HK-2 (cell line): Measurements from ENCODE around the gene STXBP2.

ENCODE experiments used
- DNase-seq: peaks from one replicate; pipeline ENCODE4 v3.0.0-alpha.2; 2018; ENCODE audit not compliant: unreplicated experiment

STXBP2 gene

DNA sequence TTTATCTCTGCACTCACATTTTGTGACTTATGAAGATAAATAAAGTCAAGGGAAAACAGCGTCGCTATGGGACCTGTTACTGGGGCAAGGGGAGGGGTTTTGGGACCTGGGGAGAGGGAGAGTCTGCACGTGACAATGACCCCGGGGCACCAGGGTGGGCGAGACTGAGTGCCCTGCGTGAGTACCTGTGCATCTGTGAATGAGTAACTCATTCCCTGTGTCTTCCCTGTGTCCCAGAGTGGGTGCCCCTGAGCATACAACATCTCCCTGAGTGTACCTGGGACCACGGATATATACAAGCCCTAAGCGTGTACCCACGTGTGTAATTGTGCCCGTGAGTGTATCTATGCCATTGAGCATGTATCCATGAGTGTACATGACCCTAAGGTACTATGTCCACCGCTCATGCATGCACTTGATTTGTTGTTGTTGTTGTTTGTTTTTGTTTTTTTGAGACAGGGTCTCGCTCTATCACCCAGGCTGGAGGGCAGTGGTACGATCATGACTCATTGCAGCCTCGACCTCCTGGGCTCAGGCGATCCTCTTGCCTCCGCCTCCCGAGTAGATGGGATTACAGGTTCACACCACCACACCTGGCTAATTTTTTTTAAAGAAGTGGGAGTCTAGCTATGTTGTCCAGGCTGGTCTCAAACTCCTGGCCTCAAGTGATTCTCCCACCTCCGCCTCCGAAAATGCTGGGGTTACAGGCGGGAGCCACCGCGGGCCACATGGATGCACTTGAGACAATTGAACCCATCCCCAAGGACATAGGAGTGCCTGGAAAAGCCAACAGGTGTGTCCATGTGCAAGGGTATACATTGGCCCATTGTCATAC is 43.1 kb downstream of the STXBP2 start:
- DNase-seq = no peak

DNA sequence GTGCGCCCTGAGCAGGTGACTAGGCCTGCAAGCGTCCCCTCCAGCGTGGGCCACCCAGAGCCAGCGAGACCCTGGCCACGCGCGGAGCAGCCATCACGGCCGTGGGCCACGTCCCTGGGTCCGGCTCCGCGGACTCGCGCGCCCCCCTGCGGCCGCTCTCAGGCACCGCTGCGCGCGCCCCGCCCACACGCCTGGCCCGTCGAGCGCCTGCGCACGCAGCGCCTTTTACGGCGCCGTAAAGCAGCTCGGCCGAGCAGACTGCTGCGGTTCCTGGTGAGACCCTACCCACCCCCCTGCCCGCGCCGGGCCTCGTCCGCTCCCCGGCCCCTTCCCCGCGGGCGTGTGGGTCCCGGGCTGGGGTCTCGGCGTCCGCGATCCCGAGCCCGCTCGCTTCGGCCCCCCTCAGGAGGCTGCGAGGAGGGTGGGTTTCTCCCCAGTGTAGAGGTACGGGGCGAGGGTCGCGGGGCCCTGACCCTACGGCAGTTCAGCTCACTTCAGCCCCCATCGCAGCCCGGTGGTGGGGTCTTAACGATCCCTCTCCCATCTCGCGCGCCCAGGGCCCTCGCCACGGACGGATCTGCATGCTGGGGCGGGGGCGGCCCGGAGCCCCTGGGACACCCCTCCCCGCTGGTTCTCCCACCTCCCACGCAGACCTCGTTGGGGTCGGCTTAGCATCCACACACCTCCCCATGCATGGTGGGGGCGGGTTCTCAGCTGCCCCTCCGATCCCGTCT is 43.9 kb downstream of the STXBP2 start, which contains the start of gene TRAPPC5:
TSS of gene TRAPPC5 (plus strand) at position 228 of the 734 bp plus-strand sequence. CDS start 1,421 bp downstream, outside the sequence.
- peak; percentile 81 for DNase-seq

DNA sequence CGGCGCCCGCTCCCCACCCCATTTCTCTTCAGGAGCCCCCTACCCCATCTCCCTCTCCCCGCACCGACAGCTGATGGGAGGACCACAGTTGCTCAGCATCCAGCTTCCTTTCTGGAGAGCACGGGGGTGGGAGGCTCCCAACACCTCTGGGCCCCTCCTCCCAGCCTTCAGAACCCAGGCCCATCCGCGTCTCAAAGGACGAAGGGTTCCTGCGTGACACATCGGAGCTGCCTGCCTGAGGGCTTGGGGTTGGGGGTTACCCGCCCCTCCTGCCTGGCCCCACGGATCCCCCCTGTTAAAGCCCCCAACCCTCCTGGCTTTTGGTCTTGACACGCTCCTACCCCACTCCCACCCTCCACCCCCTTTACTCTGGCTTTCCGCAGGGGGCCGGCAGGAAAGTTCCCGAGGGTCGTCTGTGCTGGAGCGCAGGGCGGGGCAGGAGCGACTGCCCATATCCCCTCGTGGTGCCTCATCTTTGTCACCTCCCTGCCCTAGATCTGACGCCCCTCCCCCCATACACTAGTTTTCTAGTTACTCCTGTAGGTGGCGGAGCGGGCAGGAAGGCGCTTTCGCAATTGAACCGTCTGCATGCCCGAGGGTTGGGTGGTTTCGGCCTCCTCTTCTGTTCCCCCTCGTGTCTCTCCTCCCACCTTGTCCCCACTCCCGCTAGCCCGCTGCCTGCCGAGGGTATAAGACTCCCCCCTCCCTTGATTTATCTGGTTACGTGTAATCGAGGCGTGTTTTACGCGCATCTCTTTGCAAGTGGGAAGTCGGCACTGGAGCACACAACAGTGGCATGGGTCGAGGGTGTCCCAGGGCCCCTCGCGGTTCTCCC is 44.6 kb downstream of the STXBP2 start:
- peak; percentile 38 for DNase-seq

DNA sequence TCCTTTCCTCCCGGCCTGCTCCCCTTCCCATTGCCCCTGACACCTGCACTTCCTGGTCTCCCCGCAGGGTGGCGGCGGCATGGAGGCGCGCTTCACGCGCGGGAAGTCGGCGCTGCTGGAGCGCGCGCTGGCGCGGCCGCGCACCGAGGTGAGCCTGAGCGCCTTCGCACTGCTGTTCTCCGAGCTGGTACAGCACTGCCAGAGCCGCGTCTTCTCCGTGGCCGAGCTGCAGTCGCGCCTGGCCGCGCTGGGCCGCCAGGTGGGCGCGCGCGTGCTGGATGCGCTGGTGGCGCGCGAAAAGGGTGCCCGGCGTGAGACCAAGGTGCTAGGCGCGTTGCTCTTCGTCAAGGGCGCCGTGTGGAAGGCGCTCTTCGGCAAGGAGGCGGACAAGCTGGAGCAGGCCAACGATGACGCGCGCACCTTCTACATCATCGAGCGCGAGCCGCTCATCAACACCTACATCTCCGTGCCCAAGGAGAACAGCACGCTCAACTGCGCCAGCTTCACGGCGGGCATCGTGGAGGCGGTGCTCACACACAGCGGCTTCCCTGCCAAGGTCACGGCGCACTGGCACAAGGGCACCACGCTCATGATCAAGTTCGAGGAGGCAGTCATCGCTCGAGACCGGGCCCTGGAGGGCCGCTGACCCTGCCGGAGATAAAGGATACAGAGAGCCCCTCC is 45.4 kb downstream of the STXBP2 start:
- no peak for DNase-seq

DNA sequence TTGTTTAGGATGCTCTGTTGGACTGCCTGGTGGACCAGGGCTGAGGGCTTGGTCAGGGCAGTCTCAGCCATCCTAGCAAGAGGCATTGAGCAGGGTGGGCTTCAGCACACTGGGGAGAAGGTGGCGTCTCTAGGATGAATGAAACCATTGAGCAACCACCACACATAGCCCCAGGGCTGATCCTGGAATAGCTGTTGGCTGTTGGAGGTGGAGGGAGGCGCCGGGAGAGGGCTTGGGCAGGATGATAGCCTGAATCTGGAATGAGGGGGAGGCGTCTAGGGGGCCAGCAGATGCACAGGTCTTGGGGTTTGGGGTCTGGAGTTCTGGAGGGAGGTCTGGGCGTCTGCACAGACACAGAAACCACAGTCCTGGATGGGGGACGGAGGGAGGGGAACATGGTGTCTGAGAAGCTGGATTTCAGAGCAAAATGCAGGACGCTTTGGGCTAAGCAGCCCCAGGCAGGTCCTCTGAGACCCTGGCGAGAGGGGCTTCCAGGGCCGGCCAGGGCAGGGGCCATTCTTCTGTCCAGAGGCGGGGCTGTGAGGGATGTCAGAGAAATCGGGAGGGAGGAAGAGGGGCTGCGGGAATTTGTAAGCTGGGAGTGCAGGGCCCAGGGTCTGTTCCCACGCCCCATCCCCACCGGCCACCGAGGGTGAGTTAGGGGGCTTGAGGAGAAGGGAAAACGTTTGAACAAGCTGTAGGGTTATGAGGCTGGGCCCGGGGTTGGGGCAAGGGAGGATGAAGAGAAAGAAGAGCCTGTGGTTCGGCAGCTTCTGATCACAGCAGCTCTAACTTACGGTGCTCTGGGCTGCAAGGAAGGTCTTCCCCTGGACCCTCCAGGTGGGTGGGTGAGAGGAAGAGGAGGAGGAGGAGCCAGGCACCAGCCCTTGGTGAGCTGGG is 48.9 kb downstream of the STXBP2 start:
- DNase-seq = no peak

DNA sequence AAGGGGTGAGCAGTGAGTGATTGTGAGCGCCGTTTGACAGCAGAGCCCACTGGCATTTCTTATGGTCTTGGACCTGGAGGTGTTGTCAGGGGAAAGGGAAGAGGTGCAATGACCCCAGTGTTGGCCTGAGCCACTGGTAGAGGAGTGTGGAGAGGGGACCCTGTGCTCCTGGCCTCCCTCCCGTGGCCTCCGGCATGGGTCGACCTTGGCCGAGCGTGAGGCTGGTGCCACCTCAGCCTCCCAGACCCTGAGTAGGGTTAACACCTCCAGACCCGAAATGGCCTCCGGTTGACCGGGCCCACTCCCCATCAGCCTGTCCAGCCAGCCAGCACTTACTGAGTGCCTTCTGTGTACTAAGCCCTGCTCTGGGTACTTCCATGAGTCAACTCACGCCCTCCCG is 50.3 kb downstream of the STXBP2 start:
- DNase-seq = no peak

DNA sequence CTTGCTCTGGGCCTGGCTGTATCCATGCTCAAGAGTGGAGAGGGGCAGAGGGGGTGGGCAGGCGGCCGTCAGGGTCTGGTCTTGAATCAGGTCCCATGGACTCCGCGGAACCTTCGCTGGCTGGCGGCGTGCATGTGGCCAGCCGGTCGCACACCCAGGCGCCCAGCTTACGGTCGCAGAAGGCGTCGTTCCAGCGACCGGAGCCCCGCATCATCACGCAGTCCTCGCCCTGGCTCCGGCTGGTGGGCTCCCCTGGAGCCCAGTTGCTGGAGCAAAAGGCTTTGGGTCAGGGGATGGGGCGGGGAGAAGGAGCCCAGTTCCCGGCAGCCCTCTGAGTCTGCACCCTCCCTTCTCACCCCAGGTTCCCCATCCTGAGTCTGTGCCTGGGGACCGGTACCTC is 52.3 kb downstream of the STXBP2 start:
- DNase-seq = no peak

DNA sequence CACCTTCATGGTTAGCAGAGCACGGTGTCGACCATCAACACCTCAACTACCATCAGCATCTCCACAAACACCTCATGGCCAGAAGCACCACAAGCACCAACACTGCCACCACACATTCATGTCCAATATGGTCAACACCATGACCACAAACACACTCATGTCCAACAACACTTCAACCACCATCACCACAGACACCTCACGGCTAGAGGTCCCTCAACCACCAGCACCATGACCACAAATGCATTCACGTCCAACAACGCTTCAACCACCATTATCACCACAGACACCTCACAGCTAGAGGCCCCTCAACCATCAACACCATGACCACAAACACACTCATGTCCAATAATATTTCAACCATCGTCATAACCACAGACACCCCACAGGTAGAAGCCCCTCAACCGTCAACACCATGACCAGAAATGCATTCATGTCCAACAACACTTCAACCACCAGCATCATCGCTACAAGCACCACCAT is 53.9 kb downstream of the STXBP2 start:
- DNase-seq = no peak

DNA sequence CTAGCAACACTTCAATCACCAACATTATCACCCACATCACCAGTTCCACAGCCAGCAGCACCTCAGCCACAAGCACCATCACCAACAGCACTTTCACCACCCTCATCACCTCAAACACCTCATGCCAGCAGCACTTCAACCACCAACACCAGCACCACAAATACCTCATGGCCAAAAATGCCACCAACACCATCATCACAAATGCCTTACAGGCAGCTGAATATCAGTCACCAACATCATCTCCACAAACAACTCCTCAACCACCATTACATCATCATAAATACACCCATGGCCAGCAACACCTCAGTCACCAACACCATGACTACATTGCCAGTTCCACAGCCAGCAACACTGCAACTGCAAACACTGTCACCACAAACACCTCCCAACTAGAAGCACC is 54.6 kb downstream of the STXBP2 start:
- DNase-seq = no peak

DNA sequence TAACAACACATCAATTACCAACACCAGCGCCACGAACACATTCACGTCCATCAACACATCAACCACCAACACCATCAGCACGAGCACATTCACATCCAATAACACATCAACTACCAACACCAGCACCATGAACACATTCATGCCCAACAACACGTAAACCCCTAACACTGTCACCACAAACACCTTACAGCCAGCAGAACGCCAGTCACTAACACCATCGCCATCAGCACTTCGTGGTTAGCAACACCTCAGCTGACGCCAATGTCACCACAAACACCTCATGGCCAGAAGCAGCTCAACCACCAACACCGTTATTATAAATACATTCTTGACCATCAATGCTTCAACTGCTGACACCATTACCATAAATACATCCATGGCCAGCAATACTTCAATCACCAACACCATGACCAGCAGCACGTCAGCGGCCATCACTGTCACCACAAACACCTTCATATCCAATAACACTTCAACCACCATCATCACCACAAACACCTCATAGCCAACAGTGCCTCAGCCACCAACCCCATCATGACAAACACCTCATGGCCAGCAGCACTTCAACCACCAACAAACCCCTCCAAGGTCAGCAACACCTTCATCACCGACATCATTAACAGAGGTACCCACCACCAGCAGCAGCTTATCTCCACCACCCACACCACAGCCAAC is 55.6 kb downstream of the STXBP2 start:
- DNase-seq = no peak

DNA sequence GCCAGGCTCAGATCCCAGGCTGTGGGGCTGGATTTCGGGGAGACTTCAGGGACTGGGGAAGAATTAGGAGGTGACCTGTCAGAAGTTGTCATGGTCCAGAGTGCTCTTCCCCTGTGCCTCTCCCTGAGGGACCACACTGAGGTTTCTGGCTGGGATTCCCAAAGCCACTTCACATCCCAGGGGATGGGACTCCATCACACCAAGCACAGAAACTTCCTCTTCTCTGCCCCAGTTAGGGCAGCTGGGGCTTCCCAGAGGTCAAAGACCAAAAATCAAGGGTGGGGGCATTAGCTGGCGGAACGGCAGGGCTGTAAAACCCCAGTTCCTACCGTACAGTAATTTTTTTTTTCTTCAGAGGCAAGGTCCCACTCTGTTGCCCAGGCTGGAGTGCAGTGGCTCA is 57.6 kb downstream of the STXBP2 start:
- DNase-seq = no peak
